GM15510 (cell line): ENCODE data around the gene WDR77.

ENCODE experiments used
- POLR2A ChIP-seq: IDR thresholded peaks from 3 replicates; pipeline ENCODE4 v1.6.1; 2011; ENCODE audit warnings: borderline replicate concordance; ENCODE audit not compliant: insufficient read length; ENCODE audit errors: extremely low read depth

The WDR77 gene

DNA sequence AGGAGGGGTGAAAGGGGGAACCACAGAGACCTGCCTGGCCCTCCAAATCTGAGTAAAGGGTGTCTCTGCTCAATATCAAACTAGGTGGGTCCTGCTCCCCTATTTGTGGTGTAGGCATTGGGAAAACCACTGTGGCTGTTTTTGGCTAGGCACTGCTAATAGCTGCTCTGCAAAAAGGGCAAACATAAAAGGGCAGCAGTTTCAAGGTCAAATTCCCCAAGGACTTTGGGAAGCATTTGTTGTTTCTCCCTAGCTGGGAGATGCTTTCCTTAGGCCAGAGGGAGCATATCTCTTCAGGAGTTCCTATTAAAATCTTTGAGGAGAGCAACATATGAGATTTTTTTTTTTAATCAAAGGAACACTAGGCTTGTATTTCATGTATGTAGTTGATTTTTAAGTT, 27.2 kb upstream of the WDR77 start:
- no peak for TF ChIP-seq POLR2A

DNA sequence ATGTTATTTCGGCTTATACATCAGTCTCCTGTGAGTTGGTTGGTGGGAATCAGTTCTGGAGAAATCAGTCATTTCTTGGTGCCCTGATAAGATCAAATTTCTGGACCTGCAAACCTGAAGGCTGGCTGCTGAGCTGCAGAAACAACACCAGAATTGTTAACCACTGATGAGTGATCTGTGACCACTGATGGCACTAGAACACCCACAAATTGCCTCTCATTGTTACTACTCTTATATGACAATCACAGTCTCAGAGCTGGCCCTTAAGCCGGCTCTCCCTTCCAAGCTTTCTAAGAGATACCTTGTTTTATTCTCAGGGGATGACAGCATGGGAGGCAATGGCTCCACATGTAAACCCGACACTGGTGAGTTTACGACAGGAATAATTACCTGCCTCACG, 26.6 kb upstream of the WDR77 start:
- no peak for TF ChIP-seq POLR2A

DNA sequence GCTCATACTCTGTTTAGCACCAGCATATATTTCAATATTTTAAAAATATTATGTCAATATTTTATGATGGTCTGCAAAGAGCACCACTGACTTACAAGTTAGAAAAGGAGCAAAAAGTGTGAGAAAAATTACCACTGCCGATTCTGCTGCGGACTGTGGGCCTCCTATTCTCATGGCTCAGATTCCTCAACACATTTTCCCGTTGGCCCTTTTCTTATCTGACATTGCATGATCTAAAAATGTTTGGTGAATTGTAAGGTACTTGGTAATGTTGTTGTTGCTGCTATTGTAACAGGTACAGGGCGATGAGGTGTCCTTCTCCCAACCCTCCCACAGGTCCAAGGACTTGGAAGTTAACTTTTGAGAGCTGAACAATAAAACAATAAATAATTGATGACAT, 25.5 kb upstream of the WDR77 start:
- TF ChIP-seq POLR2A, result no peak

DNA sequence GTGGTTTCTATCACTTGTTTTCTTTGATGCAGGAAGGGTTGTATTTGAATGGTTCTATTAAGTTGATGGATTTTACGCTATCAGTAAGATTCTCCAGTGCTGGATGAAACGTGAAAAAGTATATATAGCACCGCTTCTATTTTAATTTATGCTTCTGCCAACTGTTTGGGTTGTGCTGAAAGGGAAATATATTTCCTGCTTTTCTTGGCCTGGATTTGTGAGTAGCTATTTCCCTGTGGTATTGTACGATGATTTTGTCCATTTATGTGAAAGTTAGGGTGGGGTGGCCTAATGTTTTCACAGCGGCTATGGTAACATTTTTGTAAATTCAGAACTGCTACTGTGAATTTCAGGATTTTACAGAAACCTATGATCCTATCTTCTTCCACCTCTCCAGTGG, 25.1 kb upstream of the WDR77 start:
- TF ChIP-seq POLR2A, result no peak

DNA sequence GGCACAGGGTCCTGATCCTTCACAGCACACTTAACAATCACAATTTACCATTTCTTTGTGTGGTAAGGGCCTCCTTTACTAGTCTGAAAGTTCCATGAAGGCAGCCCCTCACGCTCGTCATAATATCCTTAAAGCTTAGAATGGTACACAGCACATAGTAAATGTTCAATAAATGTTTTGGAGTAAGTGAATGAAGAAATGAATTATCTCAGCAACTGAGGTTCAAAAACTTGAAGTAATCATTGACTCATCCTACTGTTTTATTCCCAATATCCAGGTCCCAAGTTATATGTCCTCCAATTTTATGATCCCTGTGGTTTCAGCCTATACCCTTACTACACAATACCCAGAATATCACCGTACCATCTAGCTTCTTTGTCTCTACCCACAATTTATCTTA, 22.5 kb upstream of the WDR77 start:
- TF ChIP-seq POLR2A, result no peak

DNA sequence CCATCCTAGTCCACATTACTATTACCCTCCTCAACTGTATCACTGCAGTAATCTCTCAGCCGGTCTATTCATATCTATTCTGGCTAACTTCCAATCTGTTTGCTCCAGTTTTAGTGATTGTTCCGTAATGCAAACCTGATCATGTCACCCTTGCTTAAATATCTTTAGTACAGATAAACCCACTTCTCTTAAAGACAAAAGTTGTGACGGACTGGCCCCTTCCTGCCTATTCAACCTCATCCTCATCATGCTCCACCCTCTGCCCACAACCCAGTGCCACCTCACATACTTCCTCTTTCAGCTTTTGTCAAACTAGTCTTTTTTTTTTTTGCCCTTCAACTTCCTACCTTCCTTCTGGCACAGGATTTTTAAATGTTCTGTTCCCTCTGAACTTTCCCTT, 22.0 kb upstream of the WDR77 start:
- TF ChIP-seq POLR2A, result no peak

DNA sequence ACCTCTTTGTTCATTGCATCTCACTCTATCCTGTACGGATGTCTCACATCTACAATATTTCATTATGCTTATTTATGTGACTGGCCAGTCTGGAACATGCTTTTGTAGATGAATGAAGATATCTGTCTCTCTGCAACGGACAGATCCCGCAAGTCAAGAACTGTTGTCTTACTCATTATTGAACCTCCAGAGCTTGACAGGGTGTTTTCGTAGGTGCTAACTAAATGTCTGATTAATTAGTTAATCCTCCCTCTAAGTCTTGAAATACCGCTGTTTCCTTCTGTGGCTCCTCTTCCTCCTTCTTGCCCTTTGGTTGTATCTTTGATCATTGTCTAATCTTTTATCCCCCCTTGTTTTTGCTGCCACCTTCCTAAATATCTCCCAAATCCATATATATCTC, 21.5 kb upstream of the WDR77 start:
- TF ChIP-seq POLR2A, result no peak

DNA sequence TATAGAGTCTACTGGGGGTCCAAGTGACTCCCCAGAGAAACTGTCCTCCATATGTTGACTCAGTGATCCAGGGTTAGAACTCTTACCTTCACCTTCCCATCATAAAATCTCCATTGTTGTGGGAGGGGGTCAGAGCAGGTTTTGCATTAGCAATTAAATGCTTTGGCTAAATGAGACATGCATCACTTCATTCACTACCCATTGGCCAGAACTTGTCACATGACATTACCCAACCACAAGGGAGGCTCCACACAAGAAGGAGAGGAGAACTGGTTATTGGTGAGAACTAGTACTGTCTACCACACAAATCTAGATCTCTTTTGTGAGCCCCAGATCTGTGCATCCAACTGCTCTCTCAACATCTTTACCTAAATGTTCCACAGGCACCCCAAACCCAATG, 20.5 kb upstream of the WDR77 start:
- no peak for TF ChIP-seq POLR2A

DNA sequence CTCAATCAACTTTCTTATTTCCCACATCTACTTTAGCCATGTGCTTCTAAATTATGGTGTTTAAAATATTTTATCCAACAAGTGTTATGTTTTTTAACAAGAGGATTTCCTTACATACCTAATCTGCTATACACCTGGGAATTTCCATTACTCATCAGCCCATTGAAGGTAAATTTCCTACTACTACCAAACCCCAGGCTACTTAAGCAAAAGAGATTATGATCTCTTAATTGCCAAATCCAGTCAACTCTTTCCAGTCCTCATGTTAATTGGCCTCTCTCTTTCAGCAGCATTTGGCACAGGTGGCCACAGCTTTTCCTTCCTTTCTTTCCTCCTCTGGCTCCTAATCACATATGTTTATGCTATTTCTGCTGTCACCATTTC, 19.7 kb upstream of the WDR77 start:
- TF ChIP-seq POLR2A, result no peak

DNA sequence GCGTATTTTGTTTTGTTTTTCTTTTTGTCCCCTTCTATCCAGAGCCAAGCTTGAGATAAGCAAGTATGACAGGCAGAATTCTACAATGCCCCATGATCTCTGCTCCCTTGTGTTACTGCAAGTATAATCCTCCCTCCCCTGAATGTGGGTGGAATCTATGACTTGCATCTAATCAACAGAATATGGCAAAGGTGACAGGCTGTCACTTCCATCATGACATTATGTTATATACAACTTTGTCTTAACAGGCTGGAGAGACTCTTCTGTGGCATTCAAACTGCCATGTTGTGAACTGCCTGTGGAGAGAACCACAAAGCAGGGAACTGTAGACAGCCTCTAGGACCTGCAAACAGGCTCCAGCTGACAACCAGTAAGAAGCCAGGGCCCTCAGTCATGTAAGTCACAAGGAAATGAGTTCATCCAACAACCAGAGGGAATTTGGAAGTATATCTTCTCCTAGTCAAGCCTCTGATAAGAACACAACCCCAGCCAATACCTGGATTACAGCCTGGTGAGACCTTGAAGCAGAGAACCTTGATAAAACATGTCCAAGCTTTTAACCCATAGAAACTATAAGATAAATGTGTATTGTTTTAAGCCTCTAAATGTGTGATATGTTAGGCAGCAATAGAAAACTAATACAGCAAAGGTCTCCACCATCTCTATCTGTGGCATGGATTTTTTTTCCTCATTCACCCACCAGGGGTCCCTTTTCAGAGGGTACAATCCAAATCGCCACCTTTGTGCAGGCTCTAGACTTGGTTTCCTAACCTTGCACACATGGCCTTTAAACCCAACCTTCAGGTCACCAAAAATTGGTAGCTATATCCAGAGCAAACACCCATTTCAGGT, 19.0 kb upstream of the WDR77 start:
- TF ChIP-seq POLR2A, result no peak

DNA sequence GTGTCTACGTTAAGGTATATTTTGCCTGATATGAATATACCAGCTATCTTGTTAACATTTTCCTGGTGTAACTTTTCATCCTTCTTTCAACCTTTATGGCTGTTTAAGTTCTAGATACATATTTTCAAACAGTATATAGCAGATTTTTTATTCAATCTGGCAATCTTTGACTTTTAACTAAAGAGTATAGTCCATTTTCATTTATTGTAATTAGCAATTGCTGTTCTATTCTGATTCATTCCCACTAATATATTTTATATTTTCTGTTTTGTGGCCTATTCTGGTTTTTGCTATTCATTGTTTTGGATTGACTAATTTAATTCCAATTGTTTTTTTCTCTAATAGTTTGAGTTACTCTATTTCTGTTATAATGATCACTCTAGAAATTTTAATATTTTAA, 17.4 kb upstream of the WDR77 start:
- TF ChIP-seq POLR2A, result no peak

DNA sequence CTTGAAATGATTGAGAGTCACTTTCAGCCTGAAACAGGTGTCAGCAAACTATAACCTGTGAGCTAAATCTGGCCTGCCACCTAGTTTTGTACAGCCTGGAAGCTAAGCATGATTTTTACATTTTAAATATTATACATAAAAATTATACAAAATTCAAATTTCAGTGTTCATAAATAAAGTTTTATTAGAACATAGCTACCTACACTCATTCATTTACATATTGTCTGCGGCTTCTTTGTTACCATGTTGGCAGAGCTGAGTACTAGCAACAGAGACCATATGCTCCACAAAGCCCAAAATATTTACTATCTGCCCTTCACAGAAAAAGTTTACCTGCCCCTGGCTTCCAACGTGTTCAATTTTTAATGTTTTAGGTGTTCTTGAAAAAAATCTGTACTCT, 16.7 kb upstream of the WDR77 start:
- no peak for TF ChIP-seq POLR2A

DNA sequence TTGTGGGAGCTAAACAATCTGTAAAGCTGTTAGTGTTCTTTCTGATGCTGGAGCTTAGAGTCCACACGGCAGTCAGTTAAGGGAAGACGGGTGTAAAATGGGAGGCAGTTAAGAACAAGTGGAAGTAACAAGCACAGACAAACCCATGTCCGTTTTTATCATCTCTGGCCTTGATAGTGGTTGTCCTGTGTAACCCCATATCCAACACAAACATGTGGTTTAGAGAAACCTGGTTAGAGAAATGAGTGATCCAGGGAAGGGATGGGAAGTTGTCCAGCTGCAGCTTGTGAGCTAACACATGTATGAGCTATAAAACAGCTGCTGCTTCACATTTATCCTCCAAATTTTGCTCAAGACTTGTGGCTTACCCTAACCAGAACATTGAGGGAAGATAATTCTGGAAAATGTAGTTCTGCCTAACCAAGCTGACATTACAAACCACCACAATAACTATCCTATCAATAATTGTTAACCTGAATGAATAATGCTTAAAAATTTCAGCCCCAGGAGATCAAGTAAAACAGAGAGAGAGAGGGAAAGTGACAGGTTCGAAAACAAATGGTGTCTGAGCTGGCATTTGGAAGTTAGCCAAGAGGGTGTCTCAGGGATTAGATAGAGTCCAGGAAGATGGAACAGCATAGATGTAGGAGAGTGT, 14.1 kb upstream of the WDR77 start:
- no peak for TF ChIP-seq POLR2A

DNA sequence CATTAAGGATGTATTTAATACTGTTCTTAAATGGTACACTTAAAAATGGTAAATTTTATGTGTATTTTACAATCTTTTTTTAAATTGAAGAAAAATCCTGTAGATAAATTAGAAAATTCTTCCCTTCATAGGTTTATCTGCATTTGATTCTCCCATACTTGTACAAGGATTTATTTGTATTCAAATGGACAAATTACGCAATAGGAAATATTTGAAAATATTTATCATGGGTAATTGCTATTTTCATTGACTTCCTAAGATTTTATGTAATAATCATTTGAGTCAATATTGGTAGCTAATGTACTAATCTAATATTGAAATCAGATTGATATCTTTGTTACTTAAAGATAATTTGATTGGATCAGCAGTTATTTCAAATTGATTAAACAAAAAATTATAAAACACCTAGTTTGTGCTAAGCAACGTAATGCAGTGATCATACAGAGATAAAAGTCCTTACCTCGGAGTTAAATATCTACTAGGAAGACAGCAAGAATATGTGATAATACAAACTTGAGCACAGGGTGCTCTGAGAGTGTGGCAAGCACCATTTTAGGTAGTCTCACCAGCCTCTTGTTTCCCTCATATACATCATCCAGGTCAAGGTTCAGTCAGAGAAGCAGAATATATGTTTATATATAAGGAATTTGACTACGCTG, 13.4 kb upstream of the WDR77 start:
- no peak for TF ChIP-seq POLR2A

DNA sequence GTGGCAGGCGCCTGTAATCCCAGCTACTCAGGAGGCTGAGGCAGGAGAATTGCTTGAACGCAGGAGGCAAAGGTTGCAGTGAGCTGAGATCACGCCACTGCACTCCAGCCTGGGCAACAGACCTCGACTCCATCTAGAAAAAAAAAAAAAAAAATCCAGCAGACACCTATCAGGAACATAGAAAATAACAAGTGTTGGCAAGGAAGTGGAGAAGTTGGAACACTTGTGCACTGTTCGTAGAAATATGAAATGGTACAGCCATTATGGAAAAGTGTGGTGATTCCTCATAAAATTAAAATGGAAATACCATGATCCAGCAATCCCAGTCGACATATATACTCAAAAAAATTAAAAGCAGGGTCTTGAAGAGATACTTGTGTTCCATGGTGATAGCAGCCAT, 12.7 kb upstream of the WDR77 start:
- no peak for TF ChIP-seq POLR2A

DNA sequence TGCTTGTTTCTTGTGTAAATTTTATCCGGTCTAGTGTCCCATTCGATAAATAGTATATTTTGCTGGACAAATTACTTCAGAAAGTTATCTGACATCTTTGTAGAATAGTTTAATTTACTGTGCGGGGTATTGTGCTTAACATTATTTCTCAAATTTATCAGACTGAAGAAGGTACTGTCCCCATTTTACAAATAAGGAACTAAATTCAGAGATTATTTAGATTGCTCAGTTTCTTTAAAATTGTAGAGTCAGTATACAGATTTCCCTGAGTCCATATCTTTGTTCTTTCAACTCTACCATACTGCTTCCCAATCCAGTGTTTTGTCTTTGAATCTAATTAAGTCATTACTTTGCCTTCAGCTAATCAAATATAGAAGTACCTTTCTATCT, 6.6 kb upstream of the WDR77 start:
- no peak for TF ChIP-seq POLR2A

DNA sequence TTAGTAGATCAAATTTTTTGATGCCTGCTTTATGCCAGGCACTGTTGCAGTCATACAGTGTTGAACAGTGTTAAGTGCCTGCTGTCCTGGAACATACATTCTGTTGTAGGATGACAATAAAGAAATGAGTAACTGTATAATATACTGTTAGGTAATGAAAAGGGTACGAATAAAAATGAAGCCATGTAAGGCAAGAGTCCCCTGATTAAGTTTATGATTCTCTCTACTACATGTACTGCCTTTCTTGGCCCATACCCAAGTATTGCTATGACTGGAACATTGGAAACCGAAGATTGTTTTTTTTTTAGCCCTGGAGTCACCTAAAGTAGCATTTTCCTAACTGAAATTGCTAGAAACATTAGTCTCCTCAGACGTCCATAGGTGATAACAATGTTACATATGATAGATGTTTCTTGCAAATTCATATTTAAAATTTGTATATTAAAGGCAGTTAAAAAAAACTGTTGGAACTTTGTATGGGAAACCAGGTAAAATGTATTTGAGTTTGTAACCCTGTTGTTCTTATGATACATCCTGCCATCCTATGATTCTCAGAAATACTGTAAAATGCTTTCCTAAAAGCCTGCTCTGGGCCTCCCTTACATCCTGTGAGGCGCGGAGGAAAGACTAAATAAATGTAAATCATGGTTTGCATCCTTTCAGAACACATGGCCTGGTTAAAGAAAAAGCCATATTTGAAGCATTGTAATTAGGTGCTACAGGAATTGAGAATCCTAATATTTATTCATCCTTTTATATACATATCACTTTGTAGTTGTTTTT, 6.0 kb upstream of the WDR77 start:
- TF ChIP-seq POLR2A, result no peak
